HG02571 (cell line): ENCODE results near the gene SHROOM3.

Experiments
- ATAC-seq: cut with Tn5 transposase; IDR thresholded peaks from one replicate; pipeline ENCODE4 v1.9.1; 2021; ENCODE audit warnings: mild to moderate bottlenecking, moderate library complexity; ENCODE audit not compliant: unreplicated experiment

SHROOM3 gene

GRCh38 chr4:76762137-76763130, 327.4 kb downstream of the SHROOM3 start:
- ATAC-seq: no peak

- no peak for ATAC-seq
Measured at GRCh38 chr4:76764251-76764650, 329.2 kb downstream of the SHROOM3 start.

- peak; percentile 75 for ATAC-seq
Measured at GRCh38 chr4:76765473-76766183, 330.6 kb downstream of the SHROOM3 start.

- no peak for ATAC-seq
Measured at GRCh38 chr4:76767983-76768382, 333.0 kb downstream of the SHROOM3 start.

- ATAC-seq: no peak
Measured at GRCh38 chr4:76772498-76773106, 337.6 kb downstream of the SHROOM3 start.

- ATAC-seq: no peak
Measured at GRCh38 chr4:76773766-76774165, 338.7 kb downstream of the SHROOM3 start.

GRCh38 chr4:76779740-76780459, 344.9 kb downstream of the SHROOM3 start:
- no peak for ATAC-seq

- no peak for ATAC-seq
Measured at GRCh38 chr4:76780781-76781697, 346.0 kb downstream of the SHROOM3 start.

GRCh38 chr4:76781698-76782595, 346.9 kb downstream of the SHROOM3 start:
- no peak for ATAC-seq

GRCh38 chr4:76782837-76783236, 347.8 kb downstream of the SHROOM3 start:
- ATAC-seq: no peak

- ATAC-seq: no peak
Measured at GRCh38 chr4:76783836-76784235, 348.8 kb downstream of the SHROOM3 start.

GRCh38 chr4:76784237-76784636, 349.2 kb downstream of the SHROOM3 start:
- no peak for ATAC-seq

GRCh38 chr4:76787898-76788297, 352.9 kb downstream of the SHROOM3 start:
- ATAC-seq: no peak

GRCh38 chr4:76790377-76790776, 355.3 kb downstream of the SHROOM3 start:
- ATAC-seq: no peak

- no peak for ATAC-seq
Measured at GRCh38 chr4:76791479-76791878, 356.4 kb downstream of the SHROOM3 start.

- no peak for ATAC-seq
Measured at GRCh38 chr4:76792418-76792817, 357.4 kb downstream of the SHROOM3 start.

GRCh38 chr4:76795243-76795642, 360.2 kb downstream of the SHROOM3 start:
- no peak for ATAC-seq

- no peak for ATAC-seq
Measured at GRCh38 chr4:76799140-76799539, 364.1 kb downstream of the SHROOM3 start.

- no peak for ATAC-seq
Measured at GRCh38 chr4:76799718-76800117, 364.7 kb downstream of the SHROOM3 start.
